Ascending aorta (tissue), 2 donors: Measurements from ENCODE around the gene GSTT2B. TPM values are rescaled to one million over a fixed set of nuclear protein-coding genes. Genes with fewer than 3 reads are reported as not detected.
"Not testable (repeated sequence)": the region's sequence is repeated elsewhere in the genome, so short reads cannot be mapped to it uniquely, and the experiment has no call there.

ENCODE experiments used
- DNase-seq, 2 donors: peaks; one replicate each; pipeline ENCODE4 v3.0.0-alpha.2; 2019; ENCODE audit warnings: low spot score in 2 of 2
- H3K27ac ChIP-seq, 2 donors: fragments of 200-600 bp; sonication (generic); one replicate each; pipeline ENCODE4 v1.5.1; 2016 to 2017; ENCODE audit warnings: mild to moderate bottlenecking in 1 of 2
- H3K27me3 ChIP-seq: fragments of 200-600 bp; sonication (generic); one replicate; pipeline ENCODE4 v1.5.1; 2017
- H3K36me3 ChIP-seq, 2 donors: fragments of 200-600 bp; sonication (generic); one replicate each; pipeline ENCODE4 v1.5.1; 2016
- H3K4me1 ChIP-seq, 2 donors: fragments of 200-600 bp; sonication (generic); one replicate each; pipeline ENCODE4 v1.5.1; 2016 to 2017; ENCODE audit warnings: mild to moderate bottlenecking in 1 of 2
- H3K4me3 ChIP-seq, 2 donors: fragments of 200-600 bp; sonication (generic); one replicate each; pipeline ENCODE4 v1.5.1; 2016 to 2017; ENCODE audit warnings: mild to moderate bottlenecking in 1 of 2
- H3K9me3 ChIP-seq, 2 donors: fragments of 200-600 bp; sonication (generic); one replicate each; pipeline ENCODE4 v1.5.1; 2016
- CTCF ChIP-seq, 3 experiments: fragments of 200-600 bp in 2 of 3; fragments of 450-650 bp in 1 of 3; sonication (generic) in 2 of 3; IDR thresholded peaks; one replicate each; pipeline ENCODE4 v1.5.1; 2016 to 2019; ENCODE audit warnings: antibody characterized with exemption in 3 of 3, mild to moderate bottlenecking in 1 of 3, moderate library complexity in 1 of 3
- intact Hi-C: fragments of 100-400 bp; cut with DNase I; formaldehyde crosslinking; loops from one replicate; pipeline ENCODE4 v1.15.1; 2023
- total RNA-seq: library from RNA; depleted of rRNA; stranded (reverse); fragments of >200 nt; gene quantifications from one replicate; pipeline ENCODE4 v1.1.0, GENCODE V29; 2016

The GSTT2B gene
- total RNA-seq, 1 donor from 2014 or later = not detected

- Histone ChIP-seq H3K27me3 (no peaks in the 10 kb centered on the region), H3K27ac (no peak overlapping the region), H3K36me3 (no peaks in the 10 kb centered on the region), H3K4me1 (no peaks in the 10 kb centered on the region), H3K4me3 (no peak overlapping the region), H3K9me3 (no peaks in the 10 kb centered on the region)
- peak in 1 of 3 experiments; percentile 60 for TF ChIP-seq CTCF (IDR thresholded peaks at IDR 0.05)
- DNase-seq = no peak
- intact Hi-C loops = no loop called here
Measured at GRCh38 chr22:23984430-23984829, 23.4 kb upstream of the GSTT2B start.

GRCh38 chr22:23980567-23980966, 19.6 kb upstream of the GSTT2B start:
- H3K36me3 ChIP-seq, H3K4me1 ChIP-seq, H3K27ac ChIP-seq, H3K27me3 ChIP-seq, H3K9me3 ChIP-seq, intact Hi-C loops, DNase-seq: not testable (repeated sequence)
- peak overlapping the region in 1 of 2 donors; percentile 51 for H3K4me3 ChIP-seq

- H3K27ac ChIP-seq, H3K27me3 ChIP-seq, H3K9me3 ChIP-seq, DNase-seq, H3K4me1 ChIP-seq, H3K36me3 ChIP-seq, intact Hi-C loops: not testable (repeated sequence)
- H3K4me3 ChIP-seq = peak within 1 kb of the TSS in 1 of 2 donors; percentile 51
Measured at GRCh38 chr22:23979557-23980240, 18.7 kb upstream of the GSTT2B start, which contains the start of gene GSTT2. GSTT2 (plus strand) TSS chr22:23980134.

- H3K4me1 ChIP-seq, DNase-seq, H3K27ac ChIP-seq, H3K9me3 ChIP-seq, H3K36me3 ChIP-seq, H3K4me3 ChIP-seq, H3K27me3 ChIP-seq, intact Hi-C loops: not testable (repeated sequence)
Measured at GRCh38 chr22:23977304-23977703, 16.3 kb upstream of the GSTT2B start.

- not testable (repeated sequence) for H3K4me3 ChIP-seq, H3K9me3 ChIP-seq, H3K27ac ChIP-seq, H3K27me3 ChIP-seq, H3K4me1 ChIP-seq
- peak in 1 of 2 donors; percentile 43 for DNase-seq
- H3K36me3 ChIP-seq = peaks cover 9 to 21% of the 10 kb centered on the region in 2 donors
- intact Hi-C loops = loop anchor here (5.0 kb wide), 1 partner anchor 48 kb away; no protein-coding TSS in a partner anchor
Measured at GRCh38 chr22:23974836-23975352, 13.9 kb upstream of the GSTT2B start.

GRCh38 chr22:23974345-23974744, 13.3 kb upstream of the GSTT2B start, which contains the start of gene DDT:
DDT (minus strand) TSS chr22:23974441; CDS start chr22:23974414, 27 bp downstream.
- not testable (repeated sequence) for H3K4me1 ChIP-seq, H3K27ac ChIP-seq, H3K9me3 ChIP-seq, H3K4me3 ChIP-seq, DNase-seq, H3K27me3 ChIP-seq
- intact Hi-C loops = loop anchor here (5.0 kb wide), 1 partner anchor 47 kb away; no protein-coding TSS in a partner anchor
- peaks cover 13 to 24% of the 10 kb centered on the region in 2 donors for H3K36me3 ChIP-seq

GRCh38 chr22:23971927-23972326, 10.9 kb upstream of the GSTT2B start:
- not testable (repeated sequence) for H3K9me3 ChIP-seq, H3K4me3 ChIP-seq, H3K4me1 ChIP-seq, H3K27ac ChIP-seq, H3K27me3 ChIP-seq, DNase-seq
- intact Hi-C loops = loop anchor here (5.0 kb wide), 1 partner anchor 45 kb away; no protein-coding TSS in a partner anchor
- peaks cover 13 to 24% of the 10 kb centered on the region in 2 donors for H3K36me3 ChIP-seq

GRCh38 chr22:23970816-23971486, 10.0 kb upstream of the GSTT2B start:
- no peak overlapping the region for H3K27ac ChIP-seq
- no peaks in the 10 kb centered on the region for H3K4me1 ChIP-seq
- DNase-seq = peak in 1 of 2 donors; percentile 43
- no peaks in the 10 kb centered on the region for H3K9me3 ChIP-seq
- TF ChIP-seq CTCF (IDR thresholded peaks at IDR 0.05) = no peak
- intact Hi-C loops = loop anchor here (5.0 kb wide), 1 partner anchor 44 kb away; no protein-coding TSS in a partner anchor
- peaks cover 13 to 24% of the 10 kb centered on the region in 2 donors for H3K36me3 ChIP-seq
- H3K4me3 ChIP-seq = no peak overlapping the region
- no peaks in the 10 kb centered on the region for H3K27me3 ChIP-seq
